ENCODE results near the gene RAMACL. TPM values are rescaled to one million over a fixed set of nuclear protein-coding genes. Genes with fewer than 3 reads are reported as not detected.
"Not testable (repeated sequence)": the region's sequence is repeated elsewhere in the genome, so short reads cannot be mapped to it uniquely, and the experiment has no call there.

The RAMACL gene
- total RNA-seq, 1 donor from 2014 or later, result 0.28 TPM

DNA sequence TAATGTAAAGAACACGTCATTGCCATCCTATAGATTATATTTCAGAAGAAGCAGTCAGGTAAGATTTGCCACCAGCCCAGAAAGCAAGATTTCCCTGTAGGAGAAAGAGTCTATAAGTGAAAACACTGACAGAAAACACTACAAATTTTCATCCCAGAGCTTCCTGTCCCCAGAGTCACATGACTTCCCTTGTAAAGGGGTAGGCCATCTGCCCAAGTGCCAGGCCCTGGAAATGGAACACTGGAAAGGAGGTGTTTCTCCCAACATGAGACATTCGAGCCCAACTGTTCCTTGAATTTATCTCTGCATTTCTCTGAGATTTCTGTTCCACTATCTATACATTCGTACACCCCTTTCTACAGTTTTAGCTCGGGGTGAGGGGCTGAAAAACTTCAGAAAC, 46.9 kb downstream of the RAMACL start:
- ATAC-seq, result no peak
- DNase-seq (ENCODE audit: low spot score), result no peak

DNA sequence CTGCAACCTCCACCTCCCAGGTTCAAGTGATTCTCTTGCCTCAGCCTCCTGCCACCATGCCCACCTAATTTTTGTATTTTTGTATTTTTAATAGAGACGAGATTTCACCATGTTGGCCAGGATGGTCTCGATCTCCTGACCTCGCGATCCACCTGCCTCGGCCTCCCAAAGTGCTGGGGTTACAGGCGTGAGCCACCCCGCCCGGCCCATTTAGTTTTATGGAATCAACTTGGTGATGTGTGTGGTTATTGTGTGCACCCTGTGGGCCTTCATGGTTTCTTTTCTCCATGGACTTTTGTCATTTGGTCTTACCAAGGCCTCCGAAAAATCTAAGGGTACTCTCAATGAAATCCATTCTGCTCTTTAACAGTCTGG, 47.5 kb downstream of the RAMACL start:
- ATAC-seq, result not testable (repeated sequence)

DNA sequence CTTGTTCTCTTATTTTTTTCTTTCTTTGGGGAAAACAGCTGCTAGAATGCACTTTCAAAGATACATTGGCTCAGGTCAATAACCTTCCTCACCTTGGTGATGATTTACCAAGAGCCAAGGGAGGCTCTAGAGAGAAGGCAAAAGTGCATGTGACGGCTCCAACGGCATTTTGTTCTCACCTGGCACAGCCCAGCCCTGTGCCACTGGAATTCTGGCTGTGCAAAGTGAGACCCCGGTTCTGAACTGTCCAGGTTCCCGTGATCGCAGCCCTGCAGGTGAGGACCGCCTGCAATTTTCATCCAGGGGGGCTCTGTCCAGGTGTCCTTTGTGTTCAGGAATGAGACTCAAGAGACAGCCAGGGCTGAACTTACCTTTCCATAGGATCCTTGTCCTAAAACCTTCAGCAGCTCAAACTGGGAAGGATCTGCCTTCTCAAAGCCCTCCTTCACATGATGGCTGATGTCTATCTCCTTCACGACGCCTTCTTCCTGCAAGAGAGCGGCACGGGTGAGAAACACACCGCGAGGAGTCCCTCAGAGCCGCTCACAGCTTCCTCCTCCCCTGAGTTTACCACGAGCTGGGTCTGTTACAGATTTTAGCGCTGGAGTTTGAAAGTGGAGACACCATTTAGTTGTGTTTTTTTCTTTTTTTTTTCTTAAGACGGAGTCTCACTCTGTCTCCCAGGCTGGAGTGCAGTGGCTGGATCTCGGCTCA, 48.0 kb downstream of the RAMACL start:
- DNase-seq (ENCODE audit: low spot score) (no peak), ATAC-seq (peak; percentile 70)

More for the DNA sequence above, 47.5 kb downstream of the RAMACL start:
- DNase-seq (ENCODE audit: low spot score), result not testable (repeated sequence)

DNA sequence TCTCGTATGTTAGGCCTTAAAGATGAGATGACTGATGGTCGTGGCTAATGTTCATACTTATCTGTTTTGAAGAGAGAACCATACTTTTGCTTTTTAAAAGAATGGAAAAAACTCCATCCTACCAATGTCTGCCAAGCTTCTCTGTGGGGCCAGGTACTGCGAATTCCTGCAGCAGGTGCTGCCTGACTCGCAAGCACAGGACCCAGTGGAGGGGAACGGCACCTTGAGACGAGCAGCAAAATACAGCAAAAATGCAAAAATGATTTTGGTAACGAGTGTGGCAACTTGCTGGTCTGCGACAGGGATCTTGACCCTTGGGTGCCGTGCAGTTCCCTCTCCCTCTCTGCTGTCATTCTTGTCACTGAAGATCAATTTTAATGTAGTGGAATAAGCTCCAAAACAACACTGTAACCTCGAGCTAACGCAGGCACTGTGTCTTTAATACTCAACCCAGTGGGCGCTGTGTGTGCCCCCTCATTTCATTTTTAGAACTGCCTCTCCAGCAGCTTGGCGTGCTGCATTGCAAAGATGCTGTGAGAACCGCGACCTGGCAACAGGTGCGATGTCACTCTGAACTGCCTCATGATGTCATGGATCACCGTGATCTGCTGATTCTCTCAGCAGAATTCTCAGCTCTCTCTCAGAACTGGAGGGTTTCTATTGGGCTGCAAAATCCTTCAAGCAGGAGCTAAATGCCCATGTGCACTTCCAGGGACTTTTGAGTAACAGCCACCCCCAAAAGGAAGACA, 51.6 kb downstream of the RAMACL start:
- ATAC-seq (no peak), DNase-seq (ENCODE audit: low spot score) (peak; percentile 3)

DNA sequence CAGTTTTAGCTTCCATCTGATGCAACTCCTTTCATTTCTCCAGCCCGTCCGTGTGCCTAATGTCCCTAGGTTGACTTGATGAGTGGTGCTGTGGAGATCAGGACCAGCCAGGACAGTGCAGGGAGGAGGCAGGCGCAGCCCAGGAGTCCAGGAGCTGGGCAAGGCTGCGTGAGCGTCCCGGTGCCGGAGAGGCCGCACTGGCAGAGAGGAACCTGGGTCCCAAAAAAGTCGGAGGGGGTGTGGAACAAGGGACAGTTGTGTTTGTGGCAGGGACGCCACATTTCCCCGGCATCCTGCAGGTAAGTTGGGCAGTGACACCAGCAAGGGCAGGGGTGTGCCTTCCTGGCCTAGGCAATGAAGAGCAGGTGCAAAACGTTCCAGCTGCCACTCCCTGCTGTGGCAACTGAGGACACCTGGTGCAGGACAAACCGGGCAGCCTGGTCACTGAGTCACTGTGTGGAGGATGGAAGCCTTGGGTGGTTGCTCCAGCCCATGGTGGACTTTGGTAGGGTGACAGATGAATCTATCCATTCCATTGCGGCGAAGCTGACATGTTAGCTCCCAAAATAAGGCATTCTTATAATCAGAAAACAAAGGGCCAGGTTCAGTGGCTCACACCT, 53.2 kb downstream of the RAMACL start:
- no peak for ATAC-seq
- peak; percentile 21 for DNase-seq (ENCODE audit: low spot score)

Other genes starting within 250 kb of the RAMACL start
- gene SFT2D1, start 244.1 kb downstream of the RAMACL start, total RNA-seq, result 8.8 TPM
- 120 TPM for gene MPC1, start 203.7 kb downstream of the RAMACL start, total RNA-seq
- gene RPS6KA2, start 40.6 kb upstream of the RAMACL start, total RNA-seq, result 12.4 TPM

All from left lobe of liver (tissue), 2 donors.